ENCODE measurements around the gene ABCD1.

GRCh38 chrX:153792368-153792767 lies 67.7 kb downstream of the ABCD1 start:
- TF ChIP-seq, protein P1, sequence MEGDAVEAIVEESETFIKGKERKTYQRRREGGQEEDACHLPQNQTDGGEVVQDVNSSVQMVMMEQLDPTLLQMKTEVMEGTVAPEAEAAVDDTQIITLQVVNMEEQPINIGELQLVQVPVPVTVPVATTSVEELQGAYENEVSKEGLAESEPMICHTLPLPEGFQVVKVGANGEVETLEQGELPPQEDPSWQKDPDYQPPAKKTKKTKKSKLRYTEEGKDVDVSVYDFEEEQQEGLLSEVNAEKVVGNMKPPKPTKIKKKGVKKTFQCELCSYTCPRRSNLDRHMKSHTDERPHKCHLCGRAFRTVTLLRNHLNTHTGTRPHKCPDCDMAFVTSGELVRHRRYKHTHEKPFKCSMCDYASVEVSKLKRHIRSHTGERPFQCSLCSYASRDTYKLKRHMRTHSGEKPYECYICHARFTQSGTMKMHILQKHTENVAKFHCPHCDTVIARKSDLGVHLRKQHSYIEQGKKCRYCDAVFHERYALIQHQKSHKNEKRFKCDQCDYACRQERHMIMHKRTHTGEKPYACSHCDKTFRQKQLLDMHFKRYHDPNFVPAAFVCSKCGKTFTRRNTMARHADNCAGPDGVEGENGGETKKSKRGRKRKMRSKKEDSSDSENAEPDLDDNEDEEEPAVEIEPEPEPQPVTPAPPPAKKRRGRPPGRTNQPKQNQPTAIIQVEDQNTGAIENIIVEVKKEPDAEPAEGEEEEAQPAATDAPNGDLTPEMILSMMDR (IDR thresholded peaks at IDR 0.05), result no peak
- no peak for TF ChIP-seq POLR2A (IDR thresholded peaks at IDR 0.05)
